Myocyte (in vitro differentiated cells): ENCODE measurements around the gene PCK1. TPM values are rescaled to one million over a fixed set of nuclear protein-coding genes. Genes with fewer than 3 reads are reported as not detected.

Experiments used
- DNase-seq: peaks from one replicate; pipeline ENCODE4 v3.0.0-alpha.2; 2012; ENCODE audit warnings: low read depth
- total RNA-seq: library from RNA; depleted of rRNA; stranded (reverse); fragments of >200 nt; gene quantifications from 2 replicates; pipeline ENCODE4 v1.2.3, GENCODE V29; 2014

PCK1 gene
- total RNA-seq, 1 donor from 2014 or later: not detected

- DNase-seq: no peak
Measured at GRCh38 chr20:57576002-57576401, 15.1 kb downstream of the PCK1 start.

- no peak for DNase-seq
Measured at GRCh38 chr20:57576617-57577550, 16.0 kb downstream of the PCK1 start.

- DNase-seq: no peak
Measured at GRCh38 chr20:57577679-57578475, 17.0 kb downstream of the PCK1 start.

- no peak for DNase-seq
Measured at GRCh38 chr20:57578476-57579165, 17.7 kb downstream of the PCK1 start.

GRCh38 chr20:57579331-57579897, 18.5 kb downstream of the PCK1 start:
- DNase-seq: no peak

GRCh38 chr20:57579898-57580447, 19.1 kb downstream of the PCK1 start:
- DNase-seq: no peak

GRCh38 chr20:57580478-57581201, 19.7 kb downstream of the PCK1 start:
- no peak for DNase-seq

- DNase-seq: no peak
Measured at GRCh38 chr20:57581202-57582028, 20.5 kb downstream of the PCK1 start.

GRCh38 chr20:57582029-57582378, 21.1 kb downstream of the PCK1 start:
- no peak for DNase-seq

- no peak for DNase-seq
Measured at GRCh38 chr20:57582432-57583288, 21.8 kb downstream of the PCK1 start.

- no peak for DNase-seq
Measured at GRCh38 chr20:57583289-57584257, 22.7 kb downstream of the PCK1 start.

GRCh38 chr20:57584768-57585461, 24.0 kb downstream of the PCK1 start:
- peak; percentile 91 for DNase-seq

GRCh38 chr20:57585466-57586213, 24.7 kb downstream of the PCK1 start:
- DNase-seq: no peak

- DNase-seq: peak; percentile 47
Measured at GRCh38 chr20:57586370-57586793, 25.5 kb downstream of the PCK1 start.

- no peak for DNase-seq
Measured at GRCh38 chr20:57586943-57587277, 26.0 kb downstream of the PCK1 start.
